OCI-LY1 (cell line): ENCODE data around the gene C1QC.

Experiments used
- H2AFZ ChIP-seq: fragments of 200-600 bp; sonication (generic), shearing (Covaris generic); 2 replicates; pipeline ENCODE4 v1.6.0; 2014; ENCODE audit warnings: antibody characterized with exemption, mild to moderate bottlenecking, low read length
- H3F3A ChIP-seq: fragments of 200-600 bp; sonication (generic), shearing (Covaris generic); 2 replicates; pipeline ENCODE4 v1.6.0; 2014; ENCODE audit warnings: mild to moderate bottlenecking, antibody characterized with exemption, low read length, moderate library complexity; ENCODE audit not compliant: insufficient read depth
- H3K27ac ChIP-seq: fragments of 200-600 bp; sonication (generic); 2 replicates; pipeline ENCODE4 v1.5.1; 2014; ENCODE audit warnings: low read length, mixed run types, mild to moderate bottlenecking, low read depth; ENCODE audit not compliant: poor library complexity, severe bottlenecking
- H3K27me3 ChIP-seq: fragments of 200-600 bp; sonication (generic); 2 replicates; pipeline ENCODE4 v1.6.0; 2014; ENCODE audit warnings: antibody characterized with exemption, mild to moderate bottlenecking, low read length, moderate library complexity; ENCODE audit not compliant: insufficient read depth
- H3K36me3 ChIP-seq: fragments of 200-600 bp; sonication (generic); 2 replicates; pipeline ENCODE4 v1.6.1; 2014; ENCODE audit warnings: mild to moderate bottlenecking, antibody characterized with exemption, low read length, moderate library complexity, mixed read lengths; ENCODE audit not compliant: insufficient read depth
- H3K4me1 ChIP-seq: fragments of 200-600 bp; sonication (generic); 2 replicates; pipeline ENCODE4 v1.5.1; 2014; ENCODE audit warnings: mild to moderate bottlenecking, low read length, moderate library complexity; ENCODE audit not compliant: insufficient read depth, severe bottlenecking
- H3K4me2 ChIP-seq: fragments of 200-600 bp; sonication (generic), shearing (Covaris generic); 2 replicates; pipeline ENCODE4 v1.6.1; 2014; ENCODE audit warnings: low read length
- H3K4me3 ChIP-seq: fragments of 200-600 bp; sonication (generic); 2 replicates; pipeline ENCODE4 v1.5.1; 2014; ENCODE audit warnings: low read length, low read depth, mild to moderate bottlenecking, mixed read lengths; ENCODE audit not compliant: poor library complexity, severe bottlenecking
- H3K79me2 ChIP-seq: fragments of 200-600 bp; shearing (Covaris generic); 2 replicates; pipeline ENCODE4 v1.6.1; 2016; ENCODE audit warnings: mixed run types, low read length, mixed read lengths; ENCODE audit not compliant: insufficient read depth
- H3K9ac ChIP-seq: fragments of 200-600 bp; sonication (generic), shearing (Covaris generic); 2 replicates; pipeline ENCODE4 v1.6.1; 2014; ENCODE audit warnings: mild to moderate bottlenecking, low read length, mixed read lengths
- H3K9me2 ChIP-seq: fragments of 200-600 bp; sonication (generic), shearing (Covaris generic); 2 replicates; pipeline ENCODE4 v1.6.1; 2014; ENCODE audit warnings: low read depth, mild to moderate bottlenecking, low read length, mixed read lengths
- H3K9me3 ChIP-seq: fragments of 200-600 bp; shearing (Covaris generic); 2 replicates; pipeline ENCODE4 v1.6.1; 2014; ENCODE audit warnings: low read length, mixed read lengths
- H4K20me1 ChIP-seq: fragments of 200-600 bp; sonication (generic), shearing (Covaris generic); 2 replicates; pipeline ENCODE4 v1.6.0; 2016; ENCODE audit warnings: mild to moderate bottlenecking, low read length; ENCODE audit not compliant: insufficient read depth
- EZH2 ChIP-seq: fragments of 200-600 bp; sonication (generic), shearing (Covaris generic); IDR thresholded peaks from 2 replicates; pipeline ENCODE4 v1.8.0; 2017; ENCODE audit warnings: borderline replicate concordance, mixed run types, mild to moderate bottlenecking, antibody characterized with exemption, low read length, moderate library complexity, mixed read lengths
- TF ChIP-seq, protein P1 (sequence below): fragments of 200-600 bp; sonication (generic), shearing (Covaris generic); IDR thresholded peaks from 2 replicates; pipeline ENCODE4 v1.5.1; 2017; ENCODE audit warnings: mild to moderate bottlenecking, antibody characterized with exemption, low read length, moderate library complexity, mixed read lengths

The C1QC gene

DNA sequence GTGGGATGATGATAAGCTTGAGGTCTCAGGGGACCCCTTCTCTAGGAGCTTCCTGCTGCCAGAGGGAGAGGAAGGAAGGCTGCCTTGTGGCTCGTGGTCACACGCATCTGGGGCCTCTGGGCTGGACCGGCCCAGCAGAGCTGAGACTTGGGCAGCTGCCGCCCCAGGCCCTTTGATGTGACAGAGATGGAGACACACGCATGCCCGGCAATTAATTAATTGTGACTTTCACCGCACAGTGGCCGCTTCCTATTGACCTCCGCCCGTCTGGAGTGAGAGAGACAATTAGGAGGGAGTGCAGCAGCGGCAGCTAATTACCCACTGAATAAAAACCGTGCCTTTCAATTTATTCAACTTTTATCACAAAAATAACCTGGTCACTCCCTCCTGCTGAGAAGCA is 23.6 kb upstream of the C1QC start:
- Histone ChIP-seq H3K4me2 (no peak overlapping the region), H3K27me3 (no peaks in the 10 kb centered on the region)

DNA sequence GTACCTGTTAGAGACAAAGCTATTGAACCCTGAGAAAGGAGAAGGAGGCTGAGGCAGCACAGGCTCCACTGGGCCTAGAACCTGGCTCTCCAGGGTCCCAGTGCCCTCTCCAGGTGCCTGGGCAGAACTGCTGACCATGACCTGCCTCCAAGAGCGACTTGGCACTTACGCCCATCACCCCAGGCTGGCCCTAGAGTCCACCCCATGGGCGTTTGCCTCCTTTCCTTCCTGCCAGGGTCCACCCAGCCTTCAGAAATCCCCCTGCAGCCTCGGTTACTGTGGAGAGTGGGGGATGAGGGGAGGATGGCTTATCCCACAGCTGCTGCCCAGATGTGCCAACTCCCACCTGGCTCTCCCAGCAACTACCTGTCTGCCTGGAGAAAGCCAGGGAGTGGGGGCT is 21.7 kb upstream of the C1QC start:
- no peak overlapping the region for H3K4me2 ChIP-seq
- H2AFZ ChIP-seq: no peak overlapping the region
- no peaks in the 10 kb centered on the region for H3K79me2 ChIP-seq
- no peaks in the 10 kb centered on the region for H3K27me3 ChIP-seq
- H3F3A ChIP-seq: no peaks in the 10 kb centered on the region
- no peaks in the 10 kb centered on the region for H4K20me1 ChIP-seq
- no peak overlapping the region for H3K4me3 ChIP-seq
- H3K27ac ChIP-seq: no peak overlapping the region
- H3K36me3 ChIP-seq: no peaks in the 10 kb centered on the region
- H3K9ac ChIP-seq: no peak overlapping the region
- no peaks in the 10 kb centered on the region for H3K9me2 ChIP-seq
- TF ChIP-seq, protein P1, sequence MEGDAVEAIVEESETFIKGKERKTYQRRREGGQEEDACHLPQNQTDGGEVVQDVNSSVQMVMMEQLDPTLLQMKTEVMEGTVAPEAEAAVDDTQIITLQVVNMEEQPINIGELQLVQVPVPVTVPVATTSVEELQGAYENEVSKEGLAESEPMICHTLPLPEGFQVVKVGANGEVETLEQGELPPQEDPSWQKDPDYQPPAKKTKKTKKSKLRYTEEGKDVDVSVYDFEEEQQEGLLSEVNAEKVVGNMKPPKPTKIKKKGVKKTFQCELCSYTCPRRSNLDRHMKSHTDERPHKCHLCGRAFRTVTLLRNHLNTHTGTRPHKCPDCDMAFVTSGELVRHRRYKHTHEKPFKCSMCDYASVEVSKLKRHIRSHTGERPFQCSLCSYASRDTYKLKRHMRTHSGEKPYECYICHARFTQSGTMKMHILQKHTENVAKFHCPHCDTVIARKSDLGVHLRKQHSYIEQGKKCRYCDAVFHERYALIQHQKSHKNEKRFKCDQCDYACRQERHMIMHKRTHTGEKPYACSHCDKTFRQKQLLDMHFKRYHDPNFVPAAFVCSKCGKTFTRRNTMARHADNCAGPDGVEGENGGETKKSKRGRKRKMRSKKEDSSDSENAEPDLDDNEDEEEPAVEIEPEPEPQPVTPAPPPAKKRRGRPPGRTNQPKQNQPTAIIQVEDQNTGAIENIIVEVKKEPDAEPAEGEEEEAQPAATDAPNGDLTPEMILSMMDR: no peak
- TF ChIP-seq EZH2: no peak
- no peaks in the 10 kb centered on the region for H3K9me3 ChIP-seq
- H3K4me1 ChIP-seq: no peaks in the 10 kb centered on the region

More for the DNA sequence above, 23.6 kb upstream of the C1QC start:
- H3F3A ChIP-seq: no peaks in the 10 kb centered on the region
- no peak overlapping the region for H3K9ac ChIP-seq
- no peak overlapping the region for H3K27ac ChIP-seq
- no peaks in the 10 kb centered on the region for H3K36me3 ChIP-seq
- H2AFZ ChIP-seq: no peak overlapping the region
- no peak overlapping the region for H3K4me3 ChIP-seq
- no peaks in the 10 kb centered on the region for H4K20me1 ChIP-seq
- H3K9me2 ChIP-seq: no peaks in the 10 kb centered on the region
- TF ChIP-seq, protein P1: no peak
- TF ChIP-seq EZH2: no peak
- H3K9me3 ChIP-seq: no peaks in the 10 kb centered on the region
- no peaks in the 10 kb centered on the region for H3K4me1 ChIP-seq
- no peaks in the 10 kb centered on the region for H3K79me2 ChIP-seq

DNA sequence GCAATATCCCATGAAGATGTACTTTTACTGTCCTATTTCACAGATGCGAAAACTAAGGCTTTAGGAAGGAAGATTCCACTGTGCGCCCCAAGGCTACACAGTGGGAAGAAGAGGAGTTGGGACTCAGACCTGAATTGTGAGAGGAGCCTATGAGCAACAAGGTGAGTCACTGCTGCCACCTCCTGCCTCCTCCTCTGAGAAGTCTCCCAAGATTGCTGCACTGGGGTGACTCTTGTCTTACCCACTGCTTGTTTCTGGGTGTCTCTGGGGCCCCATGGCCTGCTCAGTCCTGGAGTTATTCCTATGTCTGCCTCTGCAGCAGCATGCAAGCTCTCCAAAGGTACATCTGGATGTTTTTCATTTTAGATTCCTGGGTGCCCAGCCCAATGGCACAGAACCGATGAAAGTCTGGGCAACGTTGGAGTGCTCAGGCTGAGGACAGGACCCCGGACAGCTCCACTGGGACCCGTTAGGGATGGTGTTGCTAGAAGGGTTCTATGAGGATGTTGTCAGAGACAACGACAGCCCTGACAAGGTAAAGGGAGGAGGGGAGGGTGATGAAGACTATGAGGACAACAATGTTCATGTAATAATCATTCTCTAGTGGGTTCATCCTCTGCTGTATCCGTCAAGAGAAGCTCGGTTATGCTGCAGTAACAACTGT is 18.0 kb upstream of the C1QC start:
- H3K9me2 ChIP-seq: no peaks in the 10 kb centered on the region
- no peaks in the 10 kb centered on the region for H3K36me3 ChIP-seq
- TF ChIP-seq, protein P1: no peak
- TF ChIP-seq EZH2: no peak
- H3K27ac ChIP-seq: no peak overlapping the region
- no peaks in the 10 kb centered on the region for H4K20me1 ChIP-seq
- no peaks in the 10 kb centered on the region for H3K9me3 ChIP-seq
- no peak overlapping the region for H3K4me2 ChIP-seq
- H2AFZ ChIP-seq: no peak overlapping the region
- no peaks in the 10 kb centered on the region for H3K27me3 ChIP-seq
- H3K79me2 ChIP-seq: no peaks in the 10 kb centered on the region
- H3K4me1 ChIP-seq: no peaks in the 10 kb centered on the region
- H3F3A ChIP-seq: no peaks in the 10 kb centered on the region
- no peak overlapping the region for H3K4me3 ChIP-seq
- no peak overlapping the region for H3K9ac ChIP-seq
